ENCODE measurements around the gene AMY1C.
A peak's percentile ranks its signal among the peaks of the same experiment; 100 is the strongest.

AMY1C gene

GRCh38 chr1:103761896-103762295, 12.2 kb downstream of the AMY1C start:
- Histone ChIP-seq H3K9me3 (ENCODE audit: severe bottlenecking) (no peaks in the 10 kb centered on the region), H3K27me3 (ENCODE audit: insufficient read depth, poor library complexity, severe bottlenecking) (peaks cover 3% of the 10 kb centered on the region), H3K27ac (ENCODE audit: poor library complexity, severe bottlenecking) (no peak overlapping the region), H3K4me1 (ENCODE audit: insufficient read depth, poor library complexity, severe bottlenecking) (no peaks in the 10 kb centered on the region), H3K36me3 (ENCODE audit: low read depth) (no peaks in the 10 kb centered on the region), H3K4me3 (ENCODE audit: severe bottlenecking) (no peak overlapping the region)
- no peak for TF ChIP-seq CTCF (IDR thresholded peaks at IDR 0.05; ENCODE audit: poor library complexity, severe bottlenecking)
- DNase-seq (ENCODE audit: low spot score) (no peak), ATAC-seq (ENCODE audit: low read depth) (no peak)

- DNase-seq (ENCODE audit: low spot score): no peak
- no peak for TF ChIP-seq CTCF (IDR thresholded peaks at IDR 0.05; ENCODE audit: poor library complexity, severe bottlenecking)
Observed at GRCh38 chr1:103779932-103780331, 30.2 kb downstream of the AMY1C start.

DNA sequence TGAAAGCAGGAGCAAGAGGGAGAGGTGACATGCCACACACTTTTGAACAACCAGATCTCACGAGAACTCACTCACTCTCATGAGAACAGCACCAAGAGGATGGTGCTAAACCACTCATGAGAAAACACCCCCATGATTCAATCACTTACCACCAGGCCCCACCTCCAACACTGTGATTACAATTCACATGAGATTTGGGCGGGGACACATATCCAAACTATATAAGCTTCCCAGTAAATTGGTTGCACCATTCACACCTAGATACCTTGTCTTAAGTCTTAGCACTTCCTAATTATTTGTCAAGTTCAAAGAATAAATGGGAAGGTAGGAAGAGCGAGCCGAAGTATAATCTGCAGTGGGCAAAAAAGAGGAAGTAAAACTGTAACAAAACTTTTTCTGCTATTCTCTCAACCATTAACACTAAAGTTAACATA, 34.3 kb downstream of the AMY1C start:
- Histone ChIP-seq H3K36me3 (ENCODE audit: low read depth) (no peaks in the 10 kb centered on the region), H3K4me3 (ENCODE audit: severe bottlenecking) (no peak overlapping the region), H3K4me1 (ENCODE audit: insufficient read depth, poor library complexity, severe bottlenecking) (no peaks in the 10 kb centered on the region), H3K27ac (ENCODE audit: poor library complexity, severe bottlenecking) (no peak overlapping the region), H3K27me3 (ENCODE audit: insufficient read depth, poor library complexity, severe bottlenecking) (peaks cover 6% of the 10 kb centered on the region), H3K9me3 (ENCODE audit: severe bottlenecking) (no peaks in the 10 kb centered on the region)
- no peak for TF ChIP-seq CTCF (IDR thresholded peaks at IDR 0.05; ENCODE audit: poor library complexity, severe bottlenecking)
- ATAC-seq (ENCODE audit: low read depth) (no peak), DNase-seq (ENCODE audit: low spot score) (no peak)

More at GRCh38 chr1:103779932-103780331, 30.2 kb downstream of the AMY1C start:
- ATAC-seq (ENCODE audit: low read depth): no peak
- H3K4me3 ChIP-seq (ENCODE audit: severe bottlenecking): no peak overlapping the region
- H3K9me3 ChIP-seq (ENCODE audit: severe bottlenecking): no peaks in the 10 kb centered on the region
- H3K36me3 ChIP-seq (ENCODE audit: low read depth): no peaks in the 10 kb centered on the region
- no peaks in the 10 kb centered on the region for H3K27me3 ChIP-seq (ENCODE audit: insufficient read depth, poor library complexity, severe bottlenecking)
- H3K27ac ChIP-seq (ENCODE audit: poor library complexity, severe bottlenecking): no peak overlapping the region
- no peaks in the 10 kb centered on the region for H3K4me1 ChIP-seq (ENCODE audit: insufficient read depth, poor library complexity, severe bottlenecking)

DNA sequence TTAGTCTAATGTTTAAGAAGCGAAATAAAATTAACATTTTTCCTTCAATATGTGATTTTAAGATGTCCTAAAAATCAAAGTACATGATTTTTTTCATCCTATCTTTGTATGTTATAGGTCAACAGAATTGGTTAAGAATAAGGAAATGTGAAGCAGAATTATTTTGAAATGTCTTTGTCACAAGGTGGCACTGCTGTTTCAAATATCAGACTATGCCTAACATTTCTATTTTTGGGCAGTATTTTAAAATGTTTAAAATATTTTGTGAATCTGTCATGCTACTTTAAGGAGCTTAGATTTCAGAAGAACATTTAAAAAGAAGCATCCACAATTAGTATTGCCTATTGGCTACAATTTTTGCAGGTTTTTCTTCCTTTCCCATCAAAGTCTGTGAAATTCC, 38.7 kb downstream of the AMY1C start:
- DNase-seq (ENCODE audit: low spot score) (no peak), ATAC-seq (ENCODE audit: low read depth) (no peak)
- no peaks in the 10 kb centered on the region for H3K36me3 ChIP-seq (ENCODE audit: low read depth)
- no peaks in the 10 kb centered on the region for H3K4me1 ChIP-seq (ENCODE audit: insufficient read depth, poor library complexity, severe bottlenecking)
- H3K27ac ChIP-seq (ENCODE audit: poor library complexity, severe bottlenecking): no peak overlapping the region
- no peak overlapping the region for H3K4me3 ChIP-seq (ENCODE audit: severe bottlenecking)
- no peaks in the 10 kb centered on the region for H3K9me3 ChIP-seq (ENCODE audit: severe bottlenecking)
- peak; percentile 53 for TF ChIP-seq CTCF (IDR thresholded peaks at IDR 0.05; ENCODE audit: poor library complexity, severe bottlenecking)
- peaks cover 10% of the 10 kb centered on the region for H3K27me3 ChIP-seq (ENCODE audit: insufficient read depth, poor library complexity, severe bottlenecking)

GRCh38 chr1:103790172-103790571, 40.5 kb downstream of the AMY1C start:
- DNase-seq (ENCODE audit: low spot score): no peak
- Histone ChIP-seq H3K27me3 (ENCODE audit: insufficient read depth, poor library complexity, severe bottlenecking) (peaks cover 10% of the 10 kb centered on the region), H3K27ac (ENCODE audit: poor library complexity, severe bottlenecking) (no peak overlapping the region), H3K36me3 (ENCODE audit: low read depth) (no peaks in the 10 kb centered on the region), H3K9me3 (ENCODE audit: severe bottlenecking) (no peaks in the 10 kb centered on the region), H3K4me1 (ENCODE audit: insufficient read depth, poor library complexity, severe bottlenecking) (no peaks in the 10 kb centered on the region), H3K4me3 (ENCODE audit: severe bottlenecking) (no peak overlapping the region)
- no peak for ATAC-seq (ENCODE audit: low read depth)
- no peak for TF ChIP-seq CTCF (IDR thresholded peaks at IDR 0.05; ENCODE audit: poor library complexity, severe bottlenecking)

All from RWPE2 (cell line).